ENCODE results near the gene NOS1AP. TPM values are rescaled to one million over a fixed set of nuclear protein-coding genes. Genes with fewer than 3 reads are reported as not detected.

NOS1AP gene
- total RNA-seq, 4 donors from 2014 or later: 8.5 to 34.8 (median 14.1) TPM

DNA sequence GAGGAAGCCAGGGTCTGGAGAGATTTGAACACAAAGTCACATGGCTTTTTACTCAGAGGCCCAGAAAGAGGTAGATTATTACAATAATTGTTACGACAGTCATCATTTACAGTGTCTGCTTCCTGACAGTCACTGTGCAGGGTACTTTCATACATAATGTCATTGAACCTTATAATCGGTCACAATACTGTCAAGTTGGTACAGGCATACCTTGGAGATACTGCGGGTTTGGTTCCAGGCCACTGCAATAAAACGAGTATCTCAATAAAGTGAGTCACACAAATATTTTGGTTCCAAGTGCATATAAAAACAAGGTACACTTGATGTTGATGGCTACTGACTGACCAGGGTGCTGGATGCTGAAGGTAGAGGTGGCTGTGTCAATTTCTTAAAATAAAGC, 112.6 kb downstream of the NOS1AP start:
- WGBS, 2 donors (ENCODE audit: low coverage in 1 of 2): 68 to 86% methylated on average over 4 of the region's 4 CpGs
- Histone ChIP-seq H3K27me3 (no peaks in the 10 kb centered on the region), H3K27ac (no peak overlapping the region), H3K9me3 (no peaks in the 10 kb centered on the region), H3K4me3 (no peak overlapping the region), H3K36me3 (no peaks in the 10 kb centered on the region), H3K4me1 (peaks cover 0 to 18% (median 0%) of the 10 kb centered on the region in 4 donors)
- no peak for TF ChIP-seq POLR2A (IDR thresholded peaks at IDR 0.05)
- TF ChIP-seq CTCF (IDR thresholded peaks at IDR 0.05): no peak
- no peak for TF ChIP-seq EP300 (IDR thresholded peaks at IDR 0.05; ENCODE audit: low read depth)
- no peak for TF ChIP-seq POLR2AphosphoS5 (IDR thresholded peaks at IDR 0.05)
- intact Hi-C loops (cut with DNase I; ENCODE audit: low total_unique reads): no loop called here
- no peak for DNase-seq
- in situ Hi-C loops (cut with MboI; ENCODE audit: low pct_ligation_motif_present in 1 of 4, low pct_unique_long_range_greater_than_20kb in 1 of 4, low sequenced_read_pairs in 3 of 4): no loop called here

DNA sequence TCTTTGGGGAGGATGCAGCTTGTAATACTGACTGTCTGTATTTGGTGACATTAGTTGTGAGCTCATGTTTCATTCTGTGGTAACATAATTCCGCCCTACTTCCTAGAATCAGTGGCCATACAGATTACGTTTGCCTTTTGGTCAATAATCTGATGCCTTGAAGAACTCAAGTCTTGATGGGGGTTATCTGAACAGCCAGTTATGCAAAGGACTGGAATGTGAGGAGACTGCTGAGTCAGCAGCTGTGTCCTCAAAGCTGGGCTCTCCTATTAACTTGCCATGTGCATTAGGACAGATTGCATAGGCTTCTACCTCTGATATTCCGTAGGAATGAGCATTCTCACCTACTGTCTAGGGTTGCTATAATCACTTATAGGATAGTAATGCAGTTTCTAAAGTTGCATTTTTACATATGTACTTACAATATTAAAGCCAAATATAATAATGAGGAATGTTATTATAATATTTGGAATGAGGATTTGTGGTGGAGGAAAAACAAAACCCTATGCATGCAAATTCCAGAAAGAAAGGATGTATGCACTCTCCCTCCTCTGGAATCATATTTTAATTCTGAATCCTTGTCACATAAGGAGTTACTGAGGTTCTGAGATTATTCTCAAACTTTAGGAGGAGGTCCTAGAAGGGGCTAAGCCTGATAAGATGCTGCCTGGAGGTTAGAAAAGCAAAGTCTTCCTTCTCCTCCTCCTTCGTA, 116.0 kb downstream of the NOS1AP start:
- H3K4me1 ChIP-seq: no peaks in the 10 kb centered on the region
- no peak overlapping the region for H3K4me3 ChIP-seq
- DNase-seq: no peak
- intact Hi-C loops (cut with DNase I; ENCODE audit: low total_unique reads) (no loop called here), in situ Hi-C loops (cut with MboI; ENCODE audit: low pct_ligation_motif_present in 1 of 4, low pct_unique_long_range_greater_than_20kb in 1 of 4, low sequenced_read_pairs in 3 of 4) (no loop called here)
- no peak overlapping the region for H3K27ac ChIP-seq
- TF ChIP-seq EP300 (IDR thresholded peaks at IDR 0.05; ENCODE audit: low read depth) (no peak), CTCF (IDR thresholded peaks at IDR 0.05) (no peak), POLR2AphosphoS5 (IDR thresholded peaks at IDR 0.05) (no peak), POLR2A (IDR thresholded peaks at IDR 0.05) (no peak)
- no peaks in the 10 kb centered on the region for H3K9me3 ChIP-seq
- 50 to 59% methylated on average over 2 to 4 of the region's 4 CpGs for WGBS, 2 donors (ENCODE audit: low coverage in 1 of 2)
- H3K36me3 ChIP-seq: no peaks in the 10 kb centered on the region
- no peaks in the 10 kb centered on the region for H3K27me3 ChIP-seq

- intact Hi-C loops (cut with DNase I; ENCODE audit: low total_unique reads): no loop called here
- no peaks in the 10 kb centered on the region for H3K9me3 ChIP-seq
- no peak for DNase-seq
- TF ChIP-seq CTCF (IDR thresholded peaks at IDR 0.05) (no peak), EP300 (IDR thresholded peaks at IDR 0.05; ENCODE audit: low read depth) (no peak), POLR2A (IDR thresholded peaks at IDR 0.05) (no peak), POLR2AphosphoS5 (IDR thresholded peaks at IDR 0.05) (no peak)
- in situ Hi-C loops (cut with MboI; ENCODE audit: low pct_ligation_motif_present in 1 of 4, low pct_unique_long_range_greater_than_20kb in 1 of 4, low sequenced_read_pairs in 3 of 4): no loop called here
- H3K27me3 ChIP-seq: no peaks in the 10 kb centered on the region
- H3K27ac ChIP-seq: no peak overlapping the region
- H3K4me3 ChIP-seq: no peak overlapping the region
- 0 to 56% methylated on average over 1 of the region's 1 CpG for WGBS, 2 donors (ENCODE audit: low coverage in 1 of 2)
- H3K4me1 ChIP-seq: no peaks in the 10 kb centered on the region
- H3K36me3 ChIP-seq: no peaks in the 10 kb centered on the region
Observed at GRCh38 chr1:162186026-162186374, 116.5 kb downstream of the NOS1AP start.

DNA sequence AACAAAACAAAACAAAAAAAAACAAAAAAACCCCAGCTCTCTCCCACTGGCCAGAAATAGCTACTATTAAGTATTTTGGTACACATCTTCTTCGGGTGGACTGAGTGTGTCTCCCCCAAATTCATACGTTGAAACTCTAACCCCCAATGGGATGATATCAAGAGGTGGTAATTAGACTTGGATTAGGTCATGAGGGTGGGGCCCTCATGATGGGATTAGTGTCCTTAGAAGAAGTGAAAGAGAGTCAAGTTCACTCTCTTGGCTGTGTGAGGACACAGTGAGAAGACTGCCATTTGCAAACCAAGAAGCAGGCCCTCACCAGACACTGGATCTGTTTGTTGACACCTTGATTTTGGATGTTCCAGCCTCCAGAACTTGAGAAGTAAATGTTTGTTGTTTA, 116.9 kb downstream of the NOS1AP start:
- no peaks in the 10 kb centered on the region for H3K36me3 ChIP-seq
- H3K4me1 ChIP-seq: no peaks in the 10 kb centered on the region
- intact Hi-C loops (cut with DNase I; ENCODE audit: low total_unique reads) (no loop called here), in situ Hi-C loops (cut with MboI; ENCODE audit: low pct_ligation_motif_present in 1 of 4, low pct_unique_long_range_greater_than_20kb in 1 of 4, low sequenced_read_pairs in 3 of 4) (no loop called here)
- TF ChIP-seq POLR2AphosphoS5 (IDR thresholded peaks at IDR 0.05): no peak
- no peak for TF ChIP-seq POLR2A (IDR thresholded peaks at IDR 0.05)
- TF ChIP-seq CTCF (IDR thresholded peaks at IDR 0.05): no peak
- TF ChIP-seq EP300 (IDR thresholded peaks at IDR 0.05; ENCODE audit: low read depth): no peak
- 94 to 95% methylated on average over 2 of the region's 2 CpGs for WGBS, 2 donors (ENCODE audit: low coverage in 1 of 2)
- no peaks in the 10 kb centered on the region for H3K9me3 ChIP-seq
- no peak overlapping the region for H3K4me3 ChIP-seq
- H3K27ac ChIP-seq: no peak overlapping the region
- no peak for DNase-seq
- H3K27me3 ChIP-seq: no peaks in the 10 kb centered on the region

Data from transverse colon (tissue), 4 donors.